G401 (cell line): Measurements from ENCODE around the gene NEU1. TPM values are rescaled to one million over a fixed set of nuclear protein-coding genes. Genes with fewer than 3 reads are reported as not detected.
"Not testable (repeated sequence)": the region's sequence is repeated elsewhere in the genome, so short reads cannot be mapped to it uniquely, and the experiment has no call there.

ENCODE experiments used
- DNase-seq: peaks from one replicate; pipeline ENCODE4 v3.0.0-alpha.2; 2015; ENCODE audit warnings: low spot score
- in situ Hi-C: cut with HindIII; loops from 2 replicates; pipeline ENCODE4 v1.10.0; 2016; ENCODE audit warnings: low sequenced_read_pairs, mixed read lengths
- total RNA-seq: library from RNA; depleted of rRNA; stranded (reverse); fragments of >200 nt; shearing (Covaris generic); gene quantifications from 2 replicates; pipeline ENCODE4 v1.2.3, GENCODE V29; 2014

NEU1 gene
- total RNA-seq, 1 experiment from 2014 or later, result 212 TPM

DNA sequence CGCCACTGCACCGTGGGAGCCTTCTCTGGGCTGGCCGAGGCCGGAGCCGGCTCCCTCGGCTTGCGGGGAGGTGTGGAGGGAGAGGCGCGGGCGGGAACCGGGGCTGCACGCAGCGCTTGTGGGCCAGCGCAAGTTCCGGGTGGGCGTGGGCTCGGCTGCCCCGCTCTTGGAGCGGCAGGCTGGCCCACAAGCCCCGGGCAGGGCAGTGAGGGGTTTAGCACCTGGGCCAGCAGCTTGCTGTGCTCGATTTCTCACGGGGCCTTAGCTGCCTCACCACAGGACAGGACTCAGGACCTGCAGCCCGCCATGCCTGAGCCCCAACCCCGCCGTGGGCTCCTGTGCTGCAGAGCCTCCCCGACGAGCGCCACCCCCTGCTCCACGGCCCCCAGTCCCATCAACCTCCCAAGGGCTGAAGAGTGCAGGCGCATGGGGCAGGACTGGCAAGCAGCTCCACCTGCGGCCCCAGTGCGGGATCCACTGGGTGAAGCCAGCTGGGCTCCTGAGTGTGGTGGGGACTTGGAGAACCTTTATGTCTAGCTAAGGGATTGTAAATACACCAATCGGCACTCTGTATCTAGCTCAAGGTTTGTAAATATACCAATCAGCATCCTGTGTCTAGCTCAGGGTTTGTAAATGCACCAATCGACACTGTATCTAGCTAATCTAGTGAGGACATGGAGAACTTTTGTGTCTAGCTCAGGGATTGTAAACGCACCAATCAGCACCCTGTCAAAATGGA is 10.5 kb downstream of the NEU1 start:
- in situ Hi-C loops, DNase-seq: not testable (repeated sequence)

DNA sequence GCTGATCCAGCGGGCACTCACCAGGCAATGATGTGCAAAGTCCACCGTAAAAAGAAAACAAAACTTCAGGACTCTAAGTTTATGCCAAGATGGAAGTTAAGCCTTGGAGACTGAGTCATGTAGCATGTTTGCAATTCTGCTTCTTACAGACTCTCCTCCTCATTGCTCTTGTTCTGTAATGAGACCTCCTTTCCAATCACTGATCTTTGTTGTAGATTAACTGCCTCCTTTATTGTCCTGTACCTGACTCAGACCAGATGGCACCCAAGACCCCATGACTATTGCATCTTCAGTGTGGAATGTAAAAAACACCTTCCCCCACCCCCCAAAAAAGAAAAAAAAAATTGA is 11.2 kb downstream of the NEU1 start:
- DNase-seq, result no peak
- in situ Hi-C loops, result no loop called here

DNA sequence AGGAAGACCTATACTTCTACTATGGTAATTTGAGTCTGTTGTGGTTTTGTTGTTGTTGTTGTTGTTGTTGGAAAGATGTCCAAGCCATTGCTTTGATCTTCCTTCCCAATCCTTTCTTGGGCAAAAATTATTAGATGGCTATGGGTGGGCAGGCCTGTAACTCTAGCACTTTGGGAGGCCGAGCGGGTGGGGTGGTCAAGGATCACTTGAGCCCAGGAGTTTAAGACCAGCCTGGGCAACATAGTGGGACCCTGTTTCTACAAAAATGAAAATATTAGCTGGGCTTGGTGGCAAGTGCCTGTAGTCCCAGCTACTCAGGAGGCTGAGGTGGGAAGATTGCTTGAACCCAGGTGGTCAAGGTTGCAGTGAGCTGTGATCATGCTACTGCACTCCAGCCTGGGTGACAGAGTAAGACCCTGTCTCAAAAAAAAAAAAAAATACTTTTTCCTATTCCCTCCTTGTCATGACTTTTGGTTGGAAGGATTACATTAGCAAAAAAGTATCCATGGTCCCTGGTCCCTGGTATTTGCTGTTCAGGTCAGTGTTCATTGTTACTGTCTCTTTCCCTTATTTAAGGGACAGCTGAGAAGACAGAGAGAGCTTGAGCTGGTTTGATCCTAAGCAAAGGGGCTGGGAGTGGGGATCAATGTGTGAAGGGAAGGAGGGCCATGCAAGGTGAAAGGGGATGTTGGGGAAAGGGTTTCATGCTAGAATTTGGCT is 11.7 kb downstream of the NEU1 start:
- DNase-seq, result no peak

DNA sequence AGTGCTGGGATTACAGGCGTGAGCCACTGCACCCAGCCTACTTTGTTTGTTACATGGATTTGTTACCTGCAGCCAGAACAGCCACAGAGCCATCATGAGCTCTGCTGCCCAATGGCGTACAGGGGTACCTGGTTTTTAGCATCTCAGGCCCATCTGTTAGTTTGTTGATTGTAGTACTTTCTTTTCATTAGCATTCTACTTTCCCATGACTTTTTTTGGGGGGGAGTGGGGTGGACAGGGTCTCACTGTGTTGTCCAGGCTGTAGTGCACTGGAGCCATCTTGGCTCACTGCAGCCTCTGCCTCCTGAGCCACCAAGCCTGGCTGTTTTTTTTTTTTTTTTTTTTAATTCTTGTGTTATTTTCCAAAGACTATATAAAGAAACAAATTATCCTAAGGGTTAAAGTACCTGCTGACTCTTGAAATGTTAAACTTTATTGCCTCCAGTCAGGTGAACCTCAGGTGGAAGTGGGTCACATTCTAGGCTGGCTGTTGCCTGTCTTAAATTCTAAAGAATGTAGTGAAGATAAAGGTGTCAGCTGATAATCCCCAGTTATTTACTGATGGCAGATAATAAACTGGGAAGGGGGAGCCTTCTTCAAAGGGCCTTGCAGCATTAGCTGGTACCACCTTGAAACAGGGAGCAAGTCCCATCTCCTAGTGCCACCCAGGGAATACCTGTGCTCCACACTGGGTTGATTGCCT is 15.2 kb downstream of the NEU1 start:
- in situ Hi-C loops, result no loop called here
- DNase-seq, result no peak

More for the DNA sequence above, 11.7 kb downstream of the NEU1 start:
- in situ Hi-C loops, result no loop called here

DNA sequence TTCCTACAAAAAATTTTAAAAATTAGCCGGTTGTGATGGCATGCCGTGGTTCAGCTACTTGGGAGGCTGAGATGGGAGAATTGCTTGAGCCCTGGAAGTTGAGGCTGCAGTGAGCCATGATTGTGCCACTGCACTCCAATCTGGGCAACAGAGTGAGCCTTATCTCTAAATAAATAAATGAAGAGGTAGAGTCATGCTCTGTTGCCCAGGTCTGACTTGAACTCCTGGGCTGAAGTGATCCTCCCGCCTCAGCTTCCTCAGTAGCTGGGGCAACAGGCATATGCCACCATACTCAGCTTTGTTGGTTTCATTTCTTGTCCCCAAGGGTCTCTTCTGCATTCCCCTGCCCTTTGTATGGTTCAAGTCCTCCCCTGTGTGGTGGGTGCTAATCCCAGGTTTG is 18.1 kb downstream of the NEU1 start:
- no peak for DNase-seq
- in situ Hi-C loops, result no loop called here

DNA sequence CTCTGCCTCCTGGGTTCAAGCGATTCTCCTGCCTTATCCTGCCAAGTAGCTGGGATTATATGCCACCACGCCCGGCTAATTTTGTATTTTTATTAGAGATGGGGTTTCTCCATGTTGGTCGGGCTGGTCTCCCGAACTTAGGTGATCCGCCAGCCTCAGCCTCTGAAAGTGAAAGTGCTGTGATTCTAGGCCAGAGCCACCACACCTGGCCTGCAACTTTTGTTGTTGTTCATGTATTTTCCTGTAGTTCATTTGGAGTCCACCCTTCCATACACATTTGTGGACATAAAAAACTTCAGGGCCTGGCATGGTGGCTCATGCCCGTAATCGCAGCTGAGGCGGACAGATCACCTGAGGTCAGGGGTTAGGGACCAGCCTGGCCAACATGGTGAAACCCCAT is 20.6 kb downstream of the NEU1 start:
- in situ Hi-C loops, result no loop called here
- no peak for DNase-seq

DNA sequence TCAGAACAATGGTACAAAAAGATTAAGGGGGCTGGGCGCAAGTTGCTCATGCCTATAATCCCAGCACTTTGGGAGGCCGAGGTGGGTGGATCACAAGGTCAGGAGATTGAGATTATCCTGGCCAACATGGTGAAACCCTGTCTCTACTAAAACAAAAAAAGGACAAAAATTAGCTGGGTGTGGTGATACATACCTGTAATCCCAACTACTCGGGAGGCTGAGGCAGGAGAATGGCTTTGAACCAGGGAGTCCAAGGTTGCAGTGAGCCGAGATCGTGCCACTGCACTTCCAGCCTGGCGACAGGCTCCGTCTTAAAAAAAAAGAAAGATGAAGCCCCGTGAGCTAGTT is 22.9 kb downstream of the NEU1 start:
- in situ Hi-C loops, DNase-seq: not testable (repeated sequence)

DNA sequence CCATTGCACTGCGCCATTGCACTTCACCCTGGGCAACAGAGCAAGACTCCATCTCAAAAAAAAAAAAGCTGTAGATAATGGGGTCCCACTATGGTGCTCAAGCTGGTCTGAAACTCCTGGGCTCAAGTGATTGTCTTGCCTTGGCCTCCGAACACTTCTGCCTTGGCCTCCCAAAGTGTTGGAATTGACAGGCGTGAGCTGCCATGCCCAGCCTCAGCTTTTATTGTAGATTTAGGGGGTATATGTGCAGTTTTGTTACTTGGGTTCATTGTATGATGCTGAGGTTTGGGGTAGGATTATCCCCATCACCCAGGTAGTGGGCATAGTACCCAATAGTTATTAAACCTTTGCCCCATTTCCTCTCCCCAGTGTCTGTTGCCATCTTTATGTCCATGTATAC is 23.7 kb downstream of the NEU1 start:
- in situ Hi-C loops, result no loop called here
- no peak for DNase-seq

DNA sequence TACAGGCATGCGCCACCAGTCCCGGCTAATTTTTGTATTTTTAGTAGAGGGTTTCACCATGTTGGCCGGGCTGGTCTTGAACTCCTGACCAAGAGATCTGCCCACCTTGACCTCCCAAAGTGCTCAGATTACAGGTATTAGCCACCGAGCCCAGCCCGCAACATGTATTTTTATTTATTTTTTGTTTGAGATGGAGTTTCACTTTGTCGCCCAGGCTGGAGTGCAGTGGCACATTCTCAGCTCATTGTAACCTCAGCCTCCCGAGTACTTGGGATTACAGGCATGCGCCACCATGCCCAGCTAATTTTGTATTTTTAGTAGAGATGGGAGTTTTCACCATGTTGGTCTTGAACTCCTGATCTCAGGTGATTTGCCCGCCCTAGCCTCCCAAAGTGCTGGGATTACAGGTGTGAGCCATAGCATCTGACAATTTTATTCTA is 24.5 kb downstream of the NEU1 start:
- DNase-seq, in situ Hi-C loops: not testable (repeated sequence)

DNA sequence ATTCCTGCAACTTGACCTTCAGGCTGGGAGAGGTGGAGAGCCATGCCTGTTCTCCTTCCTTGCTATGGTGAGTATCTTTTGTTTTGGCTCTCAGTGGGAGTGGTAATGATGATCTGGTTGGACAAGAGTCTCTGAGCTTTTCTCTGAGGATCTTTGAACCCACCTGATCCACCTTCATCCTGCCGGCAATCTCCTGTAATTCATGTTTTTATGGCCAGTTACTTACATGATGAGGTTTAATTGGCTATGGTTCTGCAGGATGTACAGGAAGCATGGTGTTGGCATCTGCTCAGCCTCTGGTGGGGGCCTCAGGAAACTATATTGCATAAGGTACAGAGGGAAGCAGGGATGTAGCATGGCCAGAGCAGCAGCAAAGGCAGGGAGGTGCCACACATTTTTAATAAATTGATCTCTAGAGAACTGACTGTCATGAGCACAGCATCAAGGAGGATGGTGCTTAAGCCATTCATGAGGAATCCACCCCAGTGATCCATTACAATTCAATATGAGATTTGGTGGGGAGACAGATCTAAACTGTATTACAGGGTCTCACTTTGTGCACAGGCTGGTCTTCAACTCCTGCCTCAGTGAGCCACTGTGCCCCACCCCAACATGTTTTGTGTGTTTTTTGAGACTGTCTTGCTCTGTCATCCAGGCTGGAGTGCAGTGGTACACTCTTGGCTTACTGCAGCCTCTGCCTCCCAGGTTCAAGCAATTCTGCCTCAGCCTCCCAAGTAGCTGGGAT is 25.1 kb downstream of the NEU1 start:
- no peak for DNase-seq
- in situ Hi-C loops, result no loop called here

DNA sequence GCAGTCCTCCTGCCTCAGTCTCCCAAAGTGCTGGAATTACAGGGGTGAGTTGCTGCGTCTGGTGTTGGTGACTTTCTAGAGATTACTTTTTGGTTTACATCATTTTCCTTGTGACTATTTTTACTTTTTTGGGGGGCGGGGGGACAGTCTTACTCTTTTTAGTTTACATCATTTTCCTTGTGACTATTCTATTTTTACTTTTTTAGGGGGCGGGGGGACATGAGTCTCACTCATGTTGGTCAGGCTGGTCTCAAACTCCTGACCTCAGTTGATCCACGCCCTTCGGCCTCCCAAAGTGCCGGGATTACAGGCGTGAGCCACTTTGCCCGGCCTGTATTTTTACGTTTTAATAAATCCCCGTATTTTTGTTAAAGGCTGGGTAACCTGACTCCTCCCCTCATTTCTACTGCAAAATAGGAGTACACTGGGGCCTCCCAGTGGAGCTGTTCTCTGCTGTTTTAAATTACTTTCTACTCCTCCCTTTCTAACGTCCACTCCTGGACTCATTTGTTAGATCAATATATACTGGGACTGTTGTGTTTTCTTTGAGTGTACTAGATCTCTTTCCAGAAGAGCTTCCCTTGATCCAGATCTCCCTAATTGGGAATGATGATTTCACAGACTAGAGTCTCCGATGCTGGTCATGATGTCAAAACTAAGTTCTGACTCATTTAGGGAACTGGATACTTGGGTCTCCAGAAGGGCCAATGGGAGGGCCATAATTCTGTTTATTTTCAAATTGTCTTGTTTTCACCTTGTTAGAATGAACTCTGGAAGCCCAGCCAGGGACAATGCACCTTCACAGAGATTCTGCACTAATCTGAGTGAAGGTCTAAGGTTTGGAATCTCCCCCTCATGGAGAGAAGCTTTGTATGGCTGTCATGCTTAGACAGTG is 25.9 kb downstream of the NEU1 start:
- DNase-seq, result no peak
- in situ Hi-C loops, result no loop called here

DNA sequence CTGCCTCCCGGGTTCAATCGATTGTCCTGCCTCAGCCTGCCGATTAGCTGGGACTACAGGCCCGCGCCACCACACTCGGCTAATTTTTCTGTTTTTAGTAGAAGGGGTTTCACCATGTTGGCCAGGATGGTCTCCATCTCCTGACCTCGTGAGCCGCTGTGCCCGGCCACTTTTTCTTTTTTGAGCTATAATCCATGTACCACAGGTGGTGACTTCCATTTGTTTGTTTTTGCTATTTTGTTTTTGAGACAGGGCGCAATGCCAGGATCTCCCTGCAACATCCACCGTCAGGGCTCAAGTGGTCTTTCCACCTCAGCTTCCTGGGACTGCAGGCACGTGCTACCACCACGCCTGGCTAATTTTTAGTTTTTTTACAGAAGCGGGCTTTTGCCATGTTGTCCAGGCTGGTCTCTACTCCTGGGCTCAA is 26.6 kb downstream of the NEU1 start:
- no peak for DNase-seq
- in situ Hi-C loops, result no loop called here

DNA sequence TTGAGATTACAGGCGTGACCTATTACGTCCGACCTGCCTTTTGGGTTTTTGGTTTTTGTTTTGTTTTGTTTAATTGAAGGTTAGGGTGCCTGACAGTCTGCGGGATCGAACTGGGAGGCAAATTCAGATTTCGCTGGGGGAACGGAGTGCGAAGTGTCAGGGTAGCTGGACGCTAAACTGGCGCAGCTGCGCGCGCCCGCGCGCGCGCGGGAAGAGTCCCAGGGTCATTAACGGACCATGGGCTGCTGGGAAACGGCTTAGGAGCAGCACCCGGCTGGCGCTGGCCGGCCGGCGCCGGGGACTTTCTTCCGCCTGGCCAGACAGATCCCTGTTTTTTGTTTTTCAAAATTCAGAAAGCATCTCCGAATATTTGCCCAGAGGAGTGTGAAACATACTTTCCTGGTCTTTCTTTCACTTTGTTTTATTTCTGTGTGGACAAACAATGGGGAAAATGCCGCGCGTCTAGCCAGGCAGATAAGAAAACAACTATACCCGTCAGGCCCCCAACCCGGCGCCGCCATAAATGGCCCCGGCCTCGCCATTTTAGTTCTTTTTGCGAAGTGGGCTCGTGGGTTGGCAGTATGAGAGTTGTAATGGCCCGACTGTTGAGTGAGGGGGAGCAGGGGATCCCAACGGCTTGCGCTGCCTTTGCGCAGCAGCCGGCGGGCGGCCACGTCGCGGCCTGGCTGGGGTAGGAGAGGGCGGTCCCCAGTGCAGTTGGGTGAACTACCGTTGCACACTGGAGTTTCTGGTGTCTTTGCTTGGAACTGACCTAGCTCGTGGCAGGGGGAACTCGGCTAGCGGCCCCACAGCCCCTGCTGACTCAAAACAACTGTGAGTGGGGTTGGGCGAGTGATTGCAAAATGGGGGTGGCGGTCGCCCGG is 28.0 kb downstream of the NEU1 start:
- peak; percentile 89 for DNase-seq
- in situ Hi-C loops, result no loop called here

DNA sequence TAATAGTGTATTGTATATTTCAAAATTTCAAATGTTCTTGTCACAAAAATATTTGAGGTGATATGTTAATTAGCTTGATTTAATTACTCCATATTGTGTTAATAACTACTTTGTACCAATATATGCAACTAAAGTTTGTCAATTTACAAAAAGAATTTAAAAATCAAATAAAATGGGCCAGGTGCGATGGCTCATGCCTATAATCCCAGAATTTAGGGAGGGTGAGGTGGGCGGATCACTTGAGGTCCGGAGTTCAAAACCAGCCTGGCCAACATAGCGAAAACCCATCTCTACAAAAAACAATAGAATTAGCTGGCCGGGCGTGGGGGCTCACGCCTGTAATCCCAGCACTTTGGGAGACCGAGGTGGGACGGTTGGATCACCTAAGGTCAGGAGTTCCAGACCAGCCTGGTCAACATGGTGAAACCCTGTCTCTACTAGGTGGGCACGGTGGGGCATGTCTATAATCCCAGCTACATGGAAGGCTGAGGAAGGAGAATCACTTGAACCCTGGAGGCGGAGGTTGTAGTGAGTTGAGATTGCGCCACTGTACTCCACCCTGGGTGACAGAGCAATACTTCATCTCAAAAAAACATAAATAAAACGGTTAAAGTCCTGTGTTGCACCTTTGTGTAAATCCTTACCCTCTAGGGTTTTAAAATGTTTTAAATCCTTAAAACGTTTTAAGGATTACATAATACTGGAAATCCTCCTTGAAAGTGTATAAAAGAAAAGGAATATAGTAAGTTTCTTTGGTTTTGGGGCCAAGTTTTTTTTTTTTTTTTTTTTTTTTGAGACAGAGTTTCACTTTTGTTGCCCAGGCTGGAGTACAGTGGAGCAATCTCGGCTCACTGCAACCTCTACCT is 31.0 kb downstream of the NEU1 start:
- no peak for DNase-seq
- in situ Hi-C loops, result no loop called here

DNA sequence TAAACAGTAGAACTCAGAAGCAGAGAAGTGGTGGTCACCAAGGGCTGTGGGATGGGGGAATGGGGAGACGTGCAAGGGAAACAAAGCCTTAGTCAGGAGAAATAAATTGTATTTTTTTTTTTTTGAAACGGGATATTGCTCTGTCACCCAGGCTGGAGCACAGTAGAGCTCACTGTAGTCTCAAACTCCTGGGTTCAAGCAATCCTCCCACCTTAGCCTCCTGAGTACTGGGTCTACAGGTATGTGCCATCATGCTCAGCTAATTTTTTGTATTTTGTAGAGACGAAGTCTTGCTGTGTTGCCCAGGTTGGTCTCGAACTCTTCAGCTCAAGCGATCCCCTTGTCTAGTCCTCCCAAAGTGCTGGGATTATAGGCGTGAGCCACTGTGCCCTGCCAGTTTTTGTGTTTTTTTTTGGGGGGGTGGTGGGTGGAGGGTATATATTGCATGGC is 31.7 kb downstream of the NEU1 start:
- in situ Hi-C loops, result no loop called here
- DNase-seq, result no peak

DNA sequence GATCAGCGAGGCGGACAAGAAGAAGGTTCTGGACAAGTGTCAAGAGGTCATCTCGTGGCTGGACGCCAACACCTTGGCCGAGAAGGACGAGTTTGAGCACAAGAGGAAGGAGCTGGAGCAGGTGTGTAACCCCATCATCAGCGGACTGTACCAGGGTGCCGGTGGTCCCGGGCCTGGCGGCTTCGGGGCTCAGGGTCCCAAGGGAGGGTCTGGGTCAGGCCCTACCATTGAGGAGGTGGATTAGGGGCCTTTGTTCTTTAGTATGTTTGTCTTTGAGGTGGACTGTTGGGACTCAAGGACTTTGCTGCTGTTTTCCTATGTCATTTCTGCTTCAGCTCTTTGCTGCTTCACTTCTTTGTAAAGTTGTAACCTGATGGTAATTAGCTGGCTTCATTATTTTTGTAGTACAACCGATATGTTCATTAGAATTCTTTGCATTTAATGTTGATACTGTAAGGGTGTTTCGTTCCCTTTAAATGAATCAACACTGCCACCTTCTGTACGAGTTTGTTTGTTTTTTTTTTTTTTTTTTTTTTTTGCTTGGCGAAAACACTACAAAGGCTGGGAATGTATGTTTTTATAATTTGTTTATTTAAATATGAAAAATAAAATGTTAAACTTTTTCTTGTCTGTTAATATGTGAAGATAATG is 32.9 kb downstream of the NEU1 start:
- peak; percentile 80 for DNase-seq
- in situ Hi-C loops, result no loop called here
